ENCODE measurements around the gene MT1X.
A peak's percentile ranks its signal among the peaks of the same experiment; 100 is the strongest.
"Not testable (repeated sequence)": the region's sequence is repeated elsewhere in the genome, so short reads cannot be mapped to it uniquely, and the experiment has no call there.

MT1X gene

GRCh38 chr16:56665286-56666261 lies 16.7 kb upstream of the MT1X start:
- H3K79me2 ChIP-seq (ENCODE audit: control insufficient read depth, insufficient read depth, low read length, poor library complexity); H3K9me3 ChIP-seq (ENCODE audit: insufficient read depth, low read depth, low read length); H2BK120ac ChIP-seq (ENCODE audit: insufficient read depth, low read length, poor library complexity); H4K91ac ChIP-seq (ENCODE audit: low read depth, low read length); H3K4me2 ChIP-seq (ENCODE audit: low read length); H3K14ac ChIP-seq (ENCODE audit: low read length); DNase-seq; H4K8ac ChIP-seq (ENCODE audit: low read depth, low read length); H3K9ac ChIP-seq (ENCODE audit: low read length); H3K23ac ChIP-seq (ENCODE audit: low read length); H4K12ac ChIP-seq (ENCODE audit: low read depth, low read length); H3K18ac ChIP-seq (ENCODE audit: low read length); H3K27ac ChIP-seq (ENCODE audit: low read depth, low read length); H2BK12ac ChIP-seq (ENCODE audit: low read length); H2AFZ ChIP-seq (ENCODE audit: insufficient read depth, low read length, poor library complexity); H3K4me1 ChIP-seq (ENCODE audit: control insufficient read depth in 1 of 2, insufficient read depth in 2 of 2, low read length in 2 of 2); H2BK5ac ChIP-seq (ENCODE audit: low read depth, low read length, poor library complexity); H3K4ac ChIP-seq (ENCODE audit: low read depth, low read length); H3K79me1 ChIP-seq (ENCODE audit: low read length); H3K36me3 ChIP-seq (ENCODE audit: control insufficient read depth in 1 of 2, insufficient read depth in 2 of 2, low read length in 2 of 2); H2AK5ac ChIP-seq (ENCODE audit: low read length); H3K4me3 ChIP-seq (ENCODE audit: low read depth, low read length): not testable (repeated sequence)
- H3K27me3 ChIP-seq (ENCODE audit: insufficient read depth, low read length): peaks cover 71% of the 10 kb centered on the region
- WGBS (ENCODE audit: extremely low coverage, insufficient coverage, insufficient read length): no CpG with 5 or more reads among the region's 8 CpGs

- H3K4me3 ChIP-seq (ENCODE audit: low read depth, low read length): no peak within 1 kb of the TSS
- H3K4me2 ChIP-seq (ENCODE audit: low read length): no peak within 1 kb of the TSS
- H3K23ac ChIP-seq (ENCODE audit: low read length): peak within 1 kb of the TSS; percentile 87
- no peak within 1 kb of the TSS for H4K12ac ChIP-seq (ENCODE audit: low read depth, low read length)
- no peaks in the 10 kb centered on the region for H3K36me3 ChIP-seq (ENCODE audit: control insufficient read depth in 1 of 2, insufficient read depth in 2 of 2, low read length in 2 of 2)
- no peak within 1 kb of the TSS for H3K18ac ChIP-seq (ENCODE audit: low read length)
- no CpG with 5 or more reads among the region's 46 CpGs for WGBS (ENCODE audit: extremely low coverage, insufficient coverage, insufficient read length)
- H2BK5ac ChIP-seq (ENCODE audit: low read depth, low read length, poor library complexity): no peak within 1 kb of the TSS
- peak in 1 of 2 donors; percentile 46 for DNase-seq
- H2BK12ac ChIP-seq (ENCODE audit: low read length): no peak within 1 kb of the TSS
- no peaks in the 10 kb centered on the region for H3K79me1 ChIP-seq (ENCODE audit: low read length)
- H3K14ac ChIP-seq (ENCODE audit: low read length): no peak within 1 kb of the TSS
- no peak within 1 kb of the TSS for H3K27ac ChIP-seq (ENCODE audit: low read depth, low read length)
- H4K91ac ChIP-seq (ENCODE audit: low read depth, low read length): no peak within 1 kb of the TSS
- no peak within 1 kb of the TSS for H2AFZ ChIP-seq (ENCODE audit: insufficient read depth, low read length, poor library complexity)
- H3K79me2 ChIP-seq (ENCODE audit: control insufficient read depth, insufficient read depth, low read length, poor library complexity): no peaks in the 10 kb centered on the region
- H3K4me1 ChIP-seq (ENCODE audit: control insufficient read depth in 1 of 2, insufficient read depth in 2 of 2, low read length in 2 of 2): peaks cover 0 to 3% of the 10 kb centered on the region in 2 experiments
- H3K9me3 ChIP-seq (ENCODE audit: insufficient read depth, low read depth, low read length): peaks cover 7% of the 10 kb centered on the region
- no peak within 1 kb of the TSS for H2BK120ac ChIP-seq (ENCODE audit: insufficient read depth, low read length, poor library complexity)
- no peak within 1 kb of the TSS for H4K8ac ChIP-seq (ENCODE audit: low read depth, low read length)
- H3K27me3 ChIP-seq (ENCODE audit: insufficient read depth, low read length): peaks cover 72% of the 10 kb centered on the region
- H3K4ac ChIP-seq (ENCODE audit: low read depth, low read length): no peak within 1 kb of the TSS
- no peak within 1 kb of the TSS for H3K9ac ChIP-seq (ENCODE audit: low read length)
- no peak within 1 kb of the TSS for H2AK5ac ChIP-seq (ENCODE audit: low read length)
These were observed 14.4 kb upstream of the MT1X start, which contains the start of gene MT1G for GRCh38 chr16:56667581-56668571. Gene MT1G, minus strand, starts transcription at chr16:56668065. Its CDS starts 72 bp downstream, at chr16:56667993.

GRCh38 chr16:56669005-56669839 lies 13.0 kb upstream of the MT1X start, which contains the start of gene MT1H:
Gene MT1H, plus strand, starts transcription at chr16:56669814. Its CDS starts 71 bp downstream, at chr16:56669885.
- H4K91ac ChIP-seq (ENCODE audit: low read depth, low read length): no peak within 1 kb of the TSS
- H2AK5ac ChIP-seq (ENCODE audit: low read length): no peak within 1 kb of the TSS
- peaks cover 0 to 3% of the 10 kb centered on the region in 2 experiments for H3K4me1 ChIP-seq (ENCODE audit: control insufficient read depth in 1 of 2, insufficient read depth in 2 of 2, low read length in 2 of 2)
- no peak within 1 kb of the TSS for H2AFZ ChIP-seq (ENCODE audit: insufficient read depth, low read length, poor library complexity)
- no peaks in the 10 kb centered on the region for H3K79me1 ChIP-seq (ENCODE audit: low read length)
- H3K4me2 ChIP-seq (ENCODE audit: low read length): no peak within 1 kb of the TSS
- H2BK12ac ChIP-seq (ENCODE audit: low read length): no peak within 1 kb of the TSS
- H3K79me2 ChIP-seq (ENCODE audit: control insufficient read depth, insufficient read depth, low read length, poor library complexity): no peaks in the 10 kb centered on the region
- WGBS (ENCODE audit: extremely low coverage, insufficient coverage, insufficient read length): no CpG with 5 or more reads among the region's 38 CpGs
- H2BK120ac ChIP-seq (ENCODE audit: insufficient read depth, low read length, poor library complexity): no peak within 1 kb of the TSS
- H3K14ac ChIP-seq (ENCODE audit: low read length): no peak within 1 kb of the TSS
- H3K4ac ChIP-seq (ENCODE audit: low read depth, low read length): no peak within 1 kb of the TSS
- H3K4me3 ChIP-seq (ENCODE audit: low read depth, low read length): no peak within 1 kb of the TSS
- peaks cover 0 to 2% of the 10 kb centered on the region in 2 experiments for H3K36me3 ChIP-seq (ENCODE audit: control insufficient read depth in 1 of 2, insufficient read depth in 2 of 2, low read length in 2 of 2)
- no peak within 1 kb of the TSS for H3K23ac ChIP-seq (ENCODE audit: low read length)
- no peak within 1 kb of the TSS for H3K18ac ChIP-seq (ENCODE audit: low read length)
- H2BK5ac ChIP-seq (ENCODE audit: low read depth, low read length, poor library complexity): no peak within 1 kb of the TSS
- no peak within 1 kb of the TSS for H4K12ac ChIP-seq (ENCODE audit: low read depth, low read length)
- peaks cover 64% of the 10 kb centered on the region for H3K27me3 ChIP-seq (ENCODE audit: insufficient read depth, low read length)
- H3K9me3 ChIP-seq (ENCODE audit: insufficient read depth, low read depth, low read length): peaks cover 7% of the 10 kb centered on the region
- no peak for DNase-seq
- no peak within 1 kb of the TSS for H3K27ac ChIP-seq (ENCODE audit: low read depth, low read length)
- H3K9ac ChIP-seq (ENCODE audit: low read length): no peak within 1 kb of the TSS
- H4K8ac ChIP-seq (ENCODE audit: low read depth, low read length): no peak within 1 kb of the TSS

Measured in trophoblast cell (in vitro differentiated cells and primary cell).